Fibroblast of villous mesenchyme (primary cell): ENCODE results near the gene FREM2. TPM values are rescaled to one million over a fixed set of nuclear protein-coding genes. Genes with fewer than 3 reads are reported as not detected.

Source experiments
- DNase-seq: peaks from one replicate; pipeline ENCODE4 v3.0.0-alpha.2; 2010; ENCODE audit warnings: low read depth
- H3K4me3 ChIP-seq: 2 replicates; pipeline ENCODE4 v1.5.1; 2011; ENCODE audit warnings: low read depth, mild to moderate bottlenecking, low read length
- total RNA-seq: library from RNA; depleted of rRNA; stranded (reverse); fragments of >200 nt; gene quantifications from 2 replicates; pipeline ENCODE4 v1.2.3, GENCODE V29; 2012
- TF ChIP-seq, protein P1 (sequence below): IDR thresholded peaks from 2 replicates; pipeline ENCODE4 v1.5.1; 2012; ENCODE audit warnings: low read depth, mild to moderate bottlenecking, low read length; ENCODE audit not compliant: insufficient read depth

Gene FREM2
- total RNA-seq, 1 donor: not detected

- no peak overlapping the region for H3K4me3 ChIP-seq
- TF ChIP-seq, protein P1, sequence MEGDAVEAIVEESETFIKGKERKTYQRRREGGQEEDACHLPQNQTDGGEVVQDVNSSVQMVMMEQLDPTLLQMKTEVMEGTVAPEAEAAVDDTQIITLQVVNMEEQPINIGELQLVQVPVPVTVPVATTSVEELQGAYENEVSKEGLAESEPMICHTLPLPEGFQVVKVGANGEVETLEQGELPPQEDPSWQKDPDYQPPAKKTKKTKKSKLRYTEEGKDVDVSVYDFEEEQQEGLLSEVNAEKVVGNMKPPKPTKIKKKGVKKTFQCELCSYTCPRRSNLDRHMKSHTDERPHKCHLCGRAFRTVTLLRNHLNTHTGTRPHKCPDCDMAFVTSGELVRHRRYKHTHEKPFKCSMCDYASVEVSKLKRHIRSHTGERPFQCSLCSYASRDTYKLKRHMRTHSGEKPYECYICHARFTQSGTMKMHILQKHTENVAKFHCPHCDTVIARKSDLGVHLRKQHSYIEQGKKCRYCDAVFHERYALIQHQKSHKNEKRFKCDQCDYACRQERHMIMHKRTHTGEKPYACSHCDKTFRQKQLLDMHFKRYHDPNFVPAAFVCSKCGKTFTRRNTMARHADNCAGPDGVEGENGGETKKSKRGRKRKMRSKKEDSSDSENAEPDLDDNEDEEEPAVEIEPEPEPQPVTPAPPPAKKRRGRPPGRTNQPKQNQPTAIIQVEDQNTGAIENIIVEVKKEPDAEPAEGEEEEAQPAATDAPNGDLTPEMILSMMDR: no peak
- DNase-seq: no peak
Measured at GRCh38 chr13:38658906-38659305, 28.0 kb upstream of the FREM2 start.

GRCh38 chr13:38661010-38661675 lies 25.7 kb upstream of the FREM2 start:
- DNase-seq: no peak
- TF ChIP-seq, protein P1: no peak
- H3K4me3 ChIP-seq: no peak overlapping the region

DNA sequence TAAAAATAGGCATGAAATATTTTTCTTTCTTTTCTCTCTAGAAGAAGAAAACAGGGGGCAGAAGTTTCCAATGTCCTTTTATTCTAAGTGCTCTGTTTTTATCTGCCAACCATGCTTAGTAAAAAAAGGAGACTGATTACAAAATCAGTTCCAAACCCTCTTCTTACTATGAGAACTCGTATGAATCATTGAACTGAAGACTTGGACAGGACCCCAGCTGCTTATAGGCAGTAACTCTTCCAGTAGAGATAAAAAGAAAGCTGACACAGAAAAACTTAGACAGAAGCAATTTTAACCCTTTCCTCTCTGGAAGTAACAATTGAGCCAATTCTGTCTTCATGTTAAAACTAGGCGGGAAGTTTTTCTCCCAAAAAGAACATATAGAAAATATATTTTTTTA lies 24.5 kb upstream of the FREM2 start:
- no peak for DNase-seq

DNA sequence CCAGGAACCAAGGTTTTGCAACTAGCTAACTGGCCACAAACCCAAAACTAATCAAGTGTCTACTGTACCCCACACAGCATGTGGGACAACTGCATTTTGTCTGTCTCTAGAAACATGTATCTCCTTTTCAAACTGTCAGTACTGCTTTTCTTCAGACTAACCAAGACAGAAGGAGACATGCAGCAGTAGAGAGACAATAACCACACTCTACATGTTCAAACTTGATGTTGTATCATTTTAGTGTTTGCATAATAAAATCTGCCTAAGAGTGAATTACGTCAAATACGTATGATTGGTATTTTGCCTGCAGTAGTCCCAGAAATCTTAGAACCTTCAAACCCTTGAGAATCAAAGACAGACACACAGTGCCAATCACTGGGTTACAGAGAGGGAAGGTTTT lies 22.0 kb upstream of the FREM2 start:
- no peak for DNase-seq
- no peak overlapping the region for H3K4me3 ChIP-seq
- TF ChIP-seq, protein P1: no peak

More for the DNA sequence above, 24.5 kb upstream of the FREM2 start:
- H3K4me3 ChIP-seq: no peak overlapping the region
- TF ChIP-seq, protein P1: no peak

DNA sequence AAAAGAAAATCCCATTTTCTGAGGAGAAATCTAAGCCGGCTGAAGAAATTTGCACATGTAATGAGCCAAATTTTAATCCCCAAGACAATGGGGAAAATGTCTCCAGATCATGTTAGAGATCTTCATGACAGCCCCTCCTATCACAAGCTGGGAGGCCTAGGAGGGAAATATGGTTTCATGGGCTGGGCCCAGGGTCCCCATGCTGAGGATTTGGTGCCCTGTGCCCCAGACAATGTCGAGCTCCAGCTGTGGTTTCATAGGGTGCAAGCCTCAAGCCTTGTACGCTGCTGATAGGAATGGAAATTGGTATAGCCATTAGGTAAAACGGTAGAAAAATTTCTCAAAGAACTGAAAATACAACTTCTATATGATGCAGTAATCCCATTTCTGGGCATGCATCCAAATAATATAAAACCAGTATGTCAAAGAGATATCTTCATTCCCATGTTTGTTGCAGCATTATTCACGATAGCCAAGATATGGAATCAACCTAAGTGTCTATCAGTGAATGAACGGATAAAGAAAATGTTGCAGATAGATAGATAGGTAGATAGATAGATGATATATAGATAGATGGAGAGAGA lies 19.3 kb upstream of the FREM2 start:
- no peak for DNase-seq
- TF ChIP-seq, protein P1: no peak
- no peak overlapping the region for H3K4me3 ChIP-seq

DNA sequence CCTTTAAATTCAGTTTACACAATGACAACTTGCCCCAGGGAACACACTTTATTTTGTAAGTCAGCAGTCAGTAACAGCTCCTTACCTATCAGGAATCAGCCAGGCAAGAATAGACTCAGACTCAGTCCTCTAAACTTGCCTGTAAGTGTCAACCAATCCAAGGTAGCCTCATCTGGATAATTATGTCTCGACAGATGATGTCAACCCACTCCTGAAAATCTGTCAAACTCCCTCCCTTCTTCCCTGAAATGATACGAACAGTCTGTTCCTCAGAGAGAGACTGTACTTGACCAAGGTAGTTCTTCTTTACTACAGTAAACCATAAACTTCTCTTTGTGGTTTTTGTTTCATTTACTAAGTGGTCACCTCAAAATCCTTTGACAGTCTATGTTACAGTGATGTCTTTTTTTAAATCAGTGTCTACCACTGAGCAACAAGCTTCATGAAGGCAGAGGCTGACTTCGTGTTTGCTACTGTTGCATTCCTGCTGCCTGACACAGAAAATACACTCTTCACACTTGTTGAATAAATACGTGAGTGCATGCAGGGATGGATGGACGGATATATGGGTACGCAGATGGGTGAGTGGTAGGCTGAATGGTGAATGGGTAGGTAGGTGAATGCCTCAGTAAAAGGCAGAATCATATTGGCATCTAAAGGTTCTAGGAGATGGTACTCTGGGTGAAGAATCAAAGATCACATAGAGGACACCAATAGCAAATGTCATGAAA lies 17.5 kb upstream of the FREM2 start:
- H3K4me3 ChIP-seq: no peak overlapping the region
- no peak for DNase-seq
- TF ChIP-seq, protein P1: no peak
